Muscle layer of colon (tissue), 2 donors: Measurements from ENCODE around the gene CALML3.
"Not testable (repeated sequence)": the region's sequence is repeated elsewhere in the genome, so short reads cannot be mapped to it uniquely, and the experiment has no call there.

ENCODE experiments used
- H3K27ac ChIP-seq: one replicate; pipeline ENCODE4 v1.7.0; 2013; ENCODE audit warnings: low read depth, mild to moderate bottlenecking, low read length, moderate library complexity
- H3K27me3 ChIP-seq, 2 donors: one replicate each; pipeline ENCODE4 v1.7.0; 2013; ENCODE audit warnings: low read length in 2 of 2, mild to moderate bottlenecking in 2 of 2; ENCODE audit not compliant: insufficient read depth in 2 of 2, control insufficient read depth in 1 of 2
- H3K36me3 ChIP-seq: one replicate; pipeline ENCODE4 v1.7.0; 2013; ENCODE audit warnings: mild to moderate bottlenecking, low read length; ENCODE audit not compliant: insufficient read depth
- H3K4me1 ChIP-seq: one replicate; pipeline ENCODE4 v1.7.0; 2013; ENCODE audit warnings: mild to moderate bottlenecking, low read length; ENCODE audit not compliant: insufficient read depth
- H3K4me3 ChIP-seq, 2 donors: one replicate each; pipeline ENCODE4 v1.7.0; 2013; ENCODE audit warnings: low read length in 2 of 2, low read depth in 1 of 2, mild to moderate bottlenecking in 1 of 2, moderate library complexity in 1 of 2
- H3K9ac ChIP-seq: one replicate; pipeline ENCODE4 v1.7.0; 2013; ENCODE audit warnings: low read length
- H3K9me3 ChIP-seq: one replicate; pipeline ENCODE4 v1.7.0; 2013; ENCODE audit warnings: mild to moderate bottlenecking, low read length
- donor health status: abdominal sarcoma.
- donor health status: Adenocarcinoma of cecum.

CALML3 gene

GRCh38 chr10:5557040-5557721 lies 32.4 kb downstream of the CALML3 start:
- H3K4me1 ChIP-seq: peaks cover 46% of the 10 kb centered on the region
- no peak overlapping the region for H3K27ac ChIP-seq
- no peaks in the 10 kb centered on the region for H3K9me3 ChIP-seq
- H3K36me3 ChIP-seq: no peaks in the 10 kb centered on the region
- no peaks in the 10 kb centered on the region for H3K27me3 ChIP-seq
- H3K4me3 ChIP-seq: no peak overlapping the region
- H3K9ac ChIP-seq: no peak overlapping the region

GRCh38 chr10:5557799-5558771 lies 33.3 kb downstream of the CALML3 start:
- no peaks in the 10 kb centered on the region for H3K36me3 ChIP-seq
- peaks cover 52% of the 10 kb centered on the region for H3K4me1 ChIP-seq
- no peak overlapping the region for H3K4me3 ChIP-seq
- no peaks in the 10 kb centered on the region for H3K27me3 ChIP-seq
- H3K9ac ChIP-seq: no peak overlapping the region
- H3K27ac ChIP-seq: no peak overlapping the region
- no peaks in the 10 kb centered on the region for H3K9me3 ChIP-seq

- not testable (repeated sequence) for H3K27ac ChIP-seq, H3K9ac ChIP-seq, H3K36me3 ChIP-seq, H3K4me3 ChIP-seq, H3K9me3 ChIP-seq, H3K27me3 ChIP-seq
- peaks cover 59% of the 10 kb centered on the region for H3K4me1 ChIP-seq
These were observed 34.3 kb downstream of the CALML3 start for GRCh38 chr10:5559022-5559421.

- no peaks in the 10 kb centered on the region for H3K9me3 ChIP-seq
- peak overlapping the region; percentile 3 for H3K27ac ChIP-seq
- no peak overlapping the region for H3K9ac ChIP-seq
- H3K4me3 ChIP-seq: peak overlapping the region in 1 of 2 donors; percentile 2
- no peaks in the 10 kb centered on the region for H3K27me3 ChIP-seq
- H3K36me3 ChIP-seq: no peaks in the 10 kb centered on the region
- H3K4me1 ChIP-seq: peaks cover 59% of the 10 kb centered on the region
These were observed 34.9 kb downstream of the CALML3 start for GRCh38 chr10:5559642-5560141.

- H3K27me3 ChIP-seq: no peaks in the 10 kb centered on the region
- peaks cover 56% of the 10 kb centered on the region for H3K4me1 ChIP-seq
- H3K9me3 ChIP-seq: no peaks in the 10 kb centered on the region
- H3K4me3 ChIP-seq: no peak overlapping the region
- H3K9ac ChIP-seq: no peak overlapping the region
- H3K36me3 ChIP-seq: no peaks in the 10 kb centered on the region
- peak overlapping the region; percentile 3 for H3K27ac ChIP-seq
These were observed 35.5 kb downstream of the CALML3 start for GRCh38 chr10:5560142-5560816.

GRCh38 chr10:5560817-5561703 lies 36.3 kb downstream of the CALML3 start:
- no peak overlapping the region for H3K27ac ChIP-seq
- peaks cover 50% of the 10 kb centered on the region for H3K4me1 ChIP-seq

GRCh38 chr10:5561704-5562645 lies 37.2 kb downstream of the CALML3 start:
- no peak overlapping the region for H3K27ac ChIP-seq
- no peak overlapping the region for H3K9ac ChIP-seq
- no peaks in the 10 kb centered on the region for H3K27me3 ChIP-seq
- H3K9me3 ChIP-seq: no peaks in the 10 kb centered on the region
- H3K4me1 ChIP-seq: peaks cover 44% of the 10 kb centered on the region
- H3K36me3 ChIP-seq: no peaks in the 10 kb centered on the region
- no peak overlapping the region for H3K4me3 ChIP-seq

More at GRCh38 chr10:5560817-5561703, 36.3 kb downstream of the CALML3 start:
- Histone ChIP-seq H3K27me3 (no peaks in the 10 kb centered on the region), H3K9me3 (no peaks in the 10 kb centered on the region), H3K9ac (no peak overlapping the region), H3K36me3 (no peaks in the 10 kb centered on the region), H3K4me3 (no peak overlapping the region)

GRCh38 chr10:5563321-5563961 lies 38.7 kb downstream of the CALML3 start:
- Histone ChIP-seq H3K9ac (no peak overlapping the region), H3K9me3 (no peaks in the 10 kb centered on the region), H3K36me3 (no peaks in the 10 kb centered on the region), H3K27me3 (no peaks in the 10 kb centered on the region), H3K4me1 (peaks cover 38% of the 10 kb centered on the region), H3K4me3 (no peak overlapping the region), H3K27ac (peak overlapping the region; percentile 43)

- Histone ChIP-seq H3K4me1 (peaks cover 33% of the 10 kb centered on the region), H3K4me3 (no peak overlapping the region), H3K36me3 (no peaks in the 10 kb centered on the region), H3K27ac (peak overlapping the region; percentile 43), H3K9ac (no peak overlapping the region), H3K9me3 (no peaks in the 10 kb centered on the region), H3K27me3 (no peaks in the 10 kb centered on the region)
These were observed 39.3 kb downstream of the CALML3 start for GRCh38 chr10:5563991-5564536.
